Measurements from ENCODE around the gene SLC35G6. TPM values are rescaled to one million over a fixed set of nuclear protein-coding genes. Genes with fewer than 3 reads are reported as not detected.

The SLC35G6 gene
- total RNA-seq, 1 donor from 2014 or later: not detected

GRCh38 chr17:7465597-7466275 lies 15.5 kb upstream of the SLC35G6 start:
- Mint-ChIP-seq H3K4me1 (ENCODE audit: unreplicated experiment) (peaks cover 5% of the 10 kb centered on the region), H3K36me3 (ENCODE audit: low read depth, unreplicated experiment) (peaks cover 5% of the 10 kb centered on the region), H3K27ac (ENCODE audit: unreplicated experiment) (no peak overlapping the region), H3K27me3 (ENCODE audit: unreplicated experiment) (peaks cover 11% of the 10 kb centered on the region), H3K9me3 (ENCODE audit: unreplicated experiment) (no peaks in the 10 kb centered on the region), H3K4me3 (ENCODE audit: unreplicated experiment) (no peak overlapping the region)
- no peak for DNase-seq (ENCODE audit: low spot score)
- TF ChIP-seq CTCF (IDR thresholded peaks at IDR 0.05; ENCODE audit: unreplicated experiment): no peak

GRCh38 chr17:7466318-7466638 lies 15.0 kb upstream of the SLC35G6 start:
- no peak overlapping the region for H3K27ac Mint-ChIP-seq (ENCODE audit: unreplicated experiment)
- no peak for TF ChIP-seq CTCF (IDR thresholded peaks at IDR 0.05; ENCODE audit: unreplicated experiment)
- peaks cover 2% of the 10 kb centered on the region for H3K36me3 Mint-ChIP-seq (ENCODE audit: low read depth, unreplicated experiment)
- H3K9me3 Mint-ChIP-seq (ENCODE audit: unreplicated experiment): no peaks in the 10 kb centered on the region
- DNase-seq (ENCODE audit: low spot score): no peak
- peaks cover 8% of the 10 kb centered on the region for H3K27me3 Mint-ChIP-seq (ENCODE audit: unreplicated experiment)
- H3K4me1 Mint-ChIP-seq (ENCODE audit: unreplicated experiment): peaks cover 5% of the 10 kb centered on the region
- H3K4me3 Mint-ChIP-seq (ENCODE audit: unreplicated experiment): no peak overlapping the region

- H3K4me1 Mint-ChIP-seq (ENCODE audit: unreplicated experiment): peaks cover 5% of the 10 kb centered on the region
- H3K27ac Mint-ChIP-seq (ENCODE audit: unreplicated experiment): no peak overlapping the region
These were observed 14.5 kb upstream of the SLC35G6 start for GRCh38 chr17:7466639-7467341.

GRCh38 chr17:7467498-7467897 lies 13.7 kb upstream of the SLC35G6 start:
- no peaks in the 10 kb centered on the region for H3K36me3 Mint-ChIP-seq (ENCODE audit: low read depth, unreplicated experiment)
- DNase-seq (ENCODE audit: low spot score): no peak
- no peak overlapping the region for H3K4me3 Mint-ChIP-seq (ENCODE audit: unreplicated experiment)
- H3K27me3 Mint-ChIP-seq (ENCODE audit: unreplicated experiment): peaks cover 7% of the 10 kb centered on the region
- H3K27ac Mint-ChIP-seq (ENCODE audit: unreplicated experiment): no peak overlapping the region
- no peaks in the 10 kb centered on the region for H3K9me3 Mint-ChIP-seq (ENCODE audit: unreplicated experiment)
- TF ChIP-seq CTCF (IDR thresholded peaks at IDR 0.05; ENCODE audit: unreplicated experiment): no peak
- H3K4me1 Mint-ChIP-seq (ENCODE audit: unreplicated experiment): peaks cover 5% of the 10 kb centered on the region

More at GRCh38 chr17:7466639-7467341, 14.5 kb upstream of the SLC35G6 start:
- no peak for TF ChIP-seq CTCF (IDR thresholded peaks at IDR 0.05; ENCODE audit: unreplicated experiment)
- no peaks in the 10 kb centered on the region for H3K36me3 Mint-ChIP-seq (ENCODE audit: low read depth, unreplicated experiment)
- DNase-seq (ENCODE audit: low spot score): no peak
- H3K4me3 Mint-ChIP-seq (ENCODE audit: unreplicated experiment): no peak overlapping the region
- no peaks in the 10 kb centered on the region for H3K9me3 Mint-ChIP-seq (ENCODE audit: unreplicated experiment)
- peaks cover 7% of the 10 kb centered on the region for H3K27me3 Mint-ChIP-seq (ENCODE audit: unreplicated experiment)

- DNase-seq (ENCODE audit: low spot score): no peak
- peaks cover 7% of the 10 kb centered on the region for H3K27me3 Mint-ChIP-seq (ENCODE audit: unreplicated experiment)
- no peaks in the 10 kb centered on the region for H3K9me3 Mint-ChIP-seq (ENCODE audit: unreplicated experiment)
- H3K4me1 Mint-ChIP-seq (ENCODE audit: unreplicated experiment): peaks cover 5% of the 10 kb centered on the region
- TF ChIP-seq CTCF (IDR thresholded peaks at IDR 0.05; ENCODE audit: unreplicated experiment): no peak
- no peak overlapping the region for H3K27ac Mint-ChIP-seq (ENCODE audit: unreplicated experiment)
- H3K36me3 Mint-ChIP-seq (ENCODE audit: low read depth, unreplicated experiment): no peaks in the 10 kb centered on the region
- H3K4me3 Mint-ChIP-seq (ENCODE audit: unreplicated experiment): no peak overlapping the region
These were observed 13.0 kb upstream of the SLC35G6 start for GRCh38 chr17:7468290-7468689.
